ENCODE measurements around the gene EXOC6B. TPM values are rescaled to one million over a fixed set of nuclear protein-coding genes. Genes with fewer than 3 reads are reported as not detected.

Gene EXOC6B
- total and polyA plus RNA-seq, 2 of the 8 experiments (the other 6 are each of a cell fraction or from before 2014, with no cell fraction given) = 13.5 to 33.0 TPM

GRCh38 chr2:72862239-72862988, 36.6 kb upstream of the EXOC6B start (continued):
- TF ChIP-seq CHD7 (IDR thresholded peaks at IDR 0.05; ENCODE audit: insufficient replicate concordance, low read length) (no peak), GTF2F1 (IDR thresholded peaks at IDR 0.05; ENCODE audit: borderline replicate concordance, low read depth, low read length) (no peak), SIRT6 (IDR thresholded peaks at IDR 0.05; ENCODE audit: low read length) (no peak), NRF1 (IDR thresholded peaks at IDR 0.05; ENCODE audit: low read depth, low read length) (no peak), POLR2A (IDR thresholded peaks at IDR 0.05; ENCODE audit: control extremely low read depth in 1 of 2, low read depth in 2 of 2, low read length in 2 of 2) (peak in 1 of 2 experiments; percentile 62; a peak in 1 of 3 replicates)
